ENCODE results near the gene TNNI3K.

DNA sequence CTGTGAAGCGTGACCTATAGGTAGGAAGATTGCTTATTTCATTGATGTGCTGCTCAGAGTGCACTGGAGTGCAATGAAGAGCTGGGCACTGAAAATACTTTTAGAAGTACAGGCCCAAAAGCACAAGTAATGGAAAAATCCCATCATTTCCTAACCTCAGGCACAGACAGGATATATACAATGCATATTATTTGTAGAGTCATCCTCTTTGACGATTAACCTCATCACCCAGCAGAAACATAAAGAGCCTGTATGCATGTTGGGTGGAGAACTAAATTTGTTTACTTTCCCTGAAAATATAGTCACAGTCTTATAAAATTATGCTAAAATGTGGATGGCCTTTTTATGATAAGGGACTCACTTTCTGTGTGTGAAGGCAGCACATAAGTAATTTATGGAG, 98.1 kb downstream of the TNNI3K start:
- TF ChIP-seq CTCF (IDR thresholded peaks at IDR 0.05; ENCODE audit: low read length) (no peak), EZH2 (optimal IDR thresholded peaks at IDR 0.05; ENCODE audit: low read depth, low read length) (no peak)
